ENCODE results near the gene C1orf74.

The C1orf74 gene

DNA sequence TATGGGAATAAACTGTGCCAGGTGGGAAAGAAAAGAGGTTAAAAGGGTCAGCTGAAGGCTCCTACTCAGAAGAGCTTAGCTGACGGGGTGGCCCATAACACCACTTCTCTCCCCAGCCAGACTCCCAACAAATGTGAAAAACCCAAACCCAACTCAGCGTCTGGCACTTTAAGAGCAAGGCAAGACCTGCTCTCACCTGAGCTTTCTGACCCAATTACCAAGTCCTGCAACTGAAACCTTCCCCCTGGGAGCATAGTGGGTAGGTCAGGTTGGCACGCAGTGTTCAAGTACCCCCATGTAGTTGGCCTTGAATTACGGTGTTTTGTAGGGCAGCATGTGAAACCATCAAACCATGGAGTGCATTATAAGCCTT is 18.4 kb upstream of the C1orf74 start:
- Histone ChIP-seq H3K27ac (ENCODE audit: low read depth, low read length) (no peak overlapping the region), H3K27me3 (ENCODE audit: control insufficient read depth, low read length) (peaks cover 10% of the 10 kb centered on the region), H3K4me1 (ENCODE audit: control insufficient read depth, low read length) (peaks cover 5% of the 10 kb centered on the region; the same call in 1 of the 2 replicates), H3K9me2 (replicated peaks; ENCODE audit: control insufficient read depth, low read length) (no peaks in the 10 kb centered on the region), H3K4me3 (ENCODE audit: low read length) (no peak overlapping the region), H3K36me3 (ENCODE audit: control insufficient read depth, low read length) (no peaks in the 10 kb centered on the region), H4K20me1 (ENCODE audit: control insufficient read depth, insufficient read depth, low read depth, low read length) (no peaks in the 10 kb centered on the region), H3K4me2 (ENCODE audit: low read length) (no peak overlapping the region), H3F3A (ENCODE audit: control insufficient read depth, insufficient read depth) (no peaks in the 10 kb centered on the region), H3K9me3 (ENCODE audit: control insufficient read depth, insufficient read depth, low read length) (no peaks in the 10 kb centered on the region), H3K79me2 (ENCODE audit: control insufficient read depth, low read length) (no peaks in the 10 kb centered on the region)
- TF ChIP-seq, protein P1, sequence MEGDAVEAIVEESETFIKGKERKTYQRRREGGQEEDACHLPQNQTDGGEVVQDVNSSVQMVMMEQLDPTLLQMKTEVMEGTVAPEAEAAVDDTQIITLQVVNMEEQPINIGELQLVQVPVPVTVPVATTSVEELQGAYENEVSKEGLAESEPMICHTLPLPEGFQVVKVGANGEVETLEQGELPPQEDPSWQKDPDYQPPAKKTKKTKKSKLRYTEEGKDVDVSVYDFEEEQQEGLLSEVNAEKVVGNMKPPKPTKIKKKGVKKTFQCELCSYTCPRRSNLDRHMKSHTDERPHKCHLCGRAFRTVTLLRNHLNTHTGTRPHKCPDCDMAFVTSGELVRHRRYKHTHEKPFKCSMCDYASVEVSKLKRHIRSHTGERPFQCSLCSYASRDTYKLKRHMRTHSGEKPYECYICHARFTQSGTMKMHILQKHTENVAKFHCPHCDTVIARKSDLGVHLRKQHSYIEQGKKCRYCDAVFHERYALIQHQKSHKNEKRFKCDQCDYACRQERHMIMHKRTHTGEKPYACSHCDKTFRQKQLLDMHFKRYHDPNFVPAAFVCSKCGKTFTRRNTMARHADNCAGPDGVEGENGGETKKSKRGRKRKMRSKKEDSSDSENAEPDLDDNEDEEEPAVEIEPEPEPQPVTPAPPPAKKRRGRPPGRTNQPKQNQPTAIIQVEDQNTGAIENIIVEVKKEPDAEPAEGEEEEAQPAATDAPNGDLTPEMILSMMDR (IDR thresholded peaks at IDR 0.05; ENCODE audit: low read depth, low read length, poor library complexity, severe bottlenecking) = no peak
- TF ChIP-seq EZH2phosphoT487 (IDR thresholded peaks at IDR 0.05; ENCODE audit: borderline replicate concordance, low read length) = no peak

DNA sequence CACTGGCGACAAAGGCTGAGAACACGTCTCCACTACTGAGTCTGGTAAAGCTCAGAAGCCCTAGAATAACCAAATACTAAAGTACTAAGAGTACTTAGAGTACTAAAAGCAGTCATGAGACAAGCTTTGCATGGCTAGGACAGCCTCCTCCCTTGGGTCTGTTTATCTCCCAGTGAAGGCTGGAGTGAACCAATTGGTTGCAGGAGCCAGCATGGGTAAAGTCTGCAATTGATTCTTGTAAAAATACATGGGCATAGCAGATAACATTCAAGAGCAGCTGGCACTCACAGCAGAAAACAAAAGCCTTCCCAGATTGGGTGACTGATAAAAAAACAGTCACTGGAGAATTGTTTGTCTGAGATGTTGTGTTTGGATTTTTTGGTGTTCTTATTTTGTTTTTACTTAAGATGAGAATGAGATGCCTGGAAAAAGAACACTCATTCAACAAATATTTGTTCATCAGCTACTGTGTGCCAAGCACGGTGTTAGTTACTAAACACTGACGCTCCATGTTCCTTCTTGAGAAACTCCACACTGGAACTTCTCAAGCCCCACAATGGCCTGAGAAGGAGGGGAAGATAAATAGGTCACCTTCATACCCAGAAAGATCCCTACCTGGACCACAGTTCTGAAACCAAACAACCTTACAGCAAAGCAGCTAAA is 17.9 kb upstream of the C1orf74 start:
- Histone ChIP-seq H3K4me2 (ENCODE audit: low read length) (no peak overlapping the region), H3K4me3 (ENCODE audit: low read length) (no peak overlapping the region), H3K27ac (ENCODE audit: low read depth, low read length) (no peak overlapping the region), H3F3A (ENCODE audit: control insufficient read depth, insufficient read depth) (no peaks in the 10 kb centered on the region), H3K36me3 (ENCODE audit: control insufficient read depth, low read length) (no peaks in the 10 kb centered on the region), H3K9me2 (replicated peaks; ENCODE audit: control insufficient read depth, low read length) (no peaks in the 10 kb centered on the region), H3K79me2 (ENCODE audit: control insufficient read depth, low read length) (no peaks in the 10 kb centered on the region), H3K4me1 (ENCODE audit: control insufficient read depth, low read length) (peaks cover 5% of the 10 kb centered on the region; the same call in 1 of the 2 replicates), H4K20me1 (ENCODE audit: control insufficient read depth, insufficient read depth, low read depth, low read length) (no peaks in the 10 kb centered on the region), H3K9me3 (ENCODE audit: control insufficient read depth, insufficient read depth, low read length) (no peaks in the 10 kb centered on the region), H3K27me3 (ENCODE audit: control insufficient read depth, low read length) (peaks cover 10% of the 10 kb centered on the region)
- TF ChIP-seq EZH2phosphoT487 (IDR thresholded peaks at IDR 0.05; ENCODE audit: borderline replicate concordance, low read length) = no peak
- TF ChIP-seq, protein P1 (IDR thresholded peaks at IDR 0.05; ENCODE audit: low read depth, low read length, poor library complexity, severe bottlenecking) = no peak

DNA sequence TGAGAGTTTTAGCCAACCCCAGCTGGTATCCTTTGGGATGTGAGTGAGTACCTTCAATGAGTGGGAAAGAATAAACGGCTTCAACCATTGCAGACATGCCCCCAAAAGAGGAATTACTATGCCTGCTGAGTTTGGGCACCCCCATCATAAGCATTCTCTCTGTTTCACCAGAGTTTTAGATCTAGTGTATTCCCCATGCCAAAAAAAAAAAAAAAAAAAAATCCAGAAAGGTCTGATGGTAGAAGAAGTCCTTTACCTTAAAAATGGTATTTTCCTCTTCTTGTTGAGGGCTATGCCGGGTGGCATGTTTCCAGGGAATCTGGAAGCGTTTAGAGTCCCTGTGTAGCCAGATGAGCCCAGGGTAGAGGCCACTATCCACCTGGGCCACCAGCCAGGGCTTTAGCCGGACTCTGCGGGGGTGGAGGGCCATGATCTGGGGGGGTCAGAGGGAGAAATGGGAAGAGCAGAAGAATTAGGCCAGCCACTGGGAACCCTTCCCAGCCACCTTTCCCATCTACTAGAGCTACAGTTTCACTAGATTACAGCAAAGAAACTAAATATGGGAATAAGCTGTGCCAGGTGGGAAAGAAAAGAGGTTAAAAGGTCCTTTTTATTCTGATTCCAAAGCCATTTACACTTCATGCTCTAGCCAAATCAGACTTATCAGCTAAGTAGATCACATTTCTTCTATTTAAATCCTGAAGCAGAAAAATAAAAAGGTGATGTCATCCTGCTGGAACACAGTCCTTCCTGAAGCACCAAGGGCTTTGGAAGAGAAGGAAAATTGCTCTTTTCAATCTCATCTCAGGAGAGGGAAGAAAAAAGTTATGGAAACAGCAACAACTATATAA is 16.9 kb upstream of the C1orf74 start:
- Histone ChIP-seq H3K4me3 (ENCODE audit: low read length) (no peak overlapping the region), H3K36me3 (ENCODE audit: control insufficient read depth, low read length) (no peaks in the 10 kb centered on the region), H3K9me3 (ENCODE audit: control insufficient read depth, insufficient read depth, low read length) (no peaks in the 10 kb centered on the region), H3K79me2 (ENCODE audit: control insufficient read depth, low read length) (no peaks in the 10 kb centered on the region), H3K27me3 (ENCODE audit: control insufficient read depth, low read length) (peaks cover 12% of the 10 kb centered on the region), H3K9me2 (replicated peaks; ENCODE audit: control insufficient read depth, low read length) (no peaks in the 10 kb centered on the region), H3K27ac (ENCODE audit: low read depth, low read length) (no peak overlapping the region), H4K20me1 (ENCODE audit: control insufficient read depth, insufficient read depth, low read depth, low read length) (no peaks in the 10 kb centered on the region), H3K4me1 (ENCODE audit: control insufficient read depth, low read length) (peaks cover 2% of the 10 kb centered on the region; the same call in 1 of the 2 replicates), H3F3A (ENCODE audit: control insufficient read depth, insufficient read depth) (no peaks in the 10 kb centered on the region), H3K4me2 (ENCODE audit: low read length) (no peak overlapping the region)
- TF ChIP-seq, protein P1 (IDR thresholded peaks at IDR 0.05; ENCODE audit: low read depth, low read length, poor library complexity, severe bottlenecking) = no peak
- TF ChIP-seq EZH2phosphoT487 (IDR thresholded peaks at IDR 0.05; ENCODE audit: borderline replicate concordance, low read length) = no peak
